B cell (primary cell): ENCODE results near the gene SLC20A1. TPM values are rescaled to one million over a fixed set of nuclear protein-coding genes. Genes with fewer than 3 reads are reported as not detected.

Experiments
- ATAC-seq: fragments of 200-7000 bp; cut with Tn5 transposase; one replicate; pipeline ENCODE4 v1.10.0; 2021; ENCODE audit warnings: low read depth, mild to moderate bottlenecking, moderate number of reproducible peaks, moderate library complexity
- CTCF ChIA-PET: fragments of 350-600 bp; sonication (Branson Sonifier 250); formaldehyde crosslinking; loops from one replicate; lab custom pipeline; 2021; ENCODE audit warnings: antibody characterized with exemption, inconsistent platforms; lab: Charles Lee
- POLR2A ChIA-PET: fragments of 350-600 bp; sonication (Branson Sonifier 250); formaldehyde crosslinking; loops from one replicate; lab custom pipeline; 2021; ENCODE audit warnings: antibody characterized with exemption; lab: Charles Lee
- DNase-seq: peaks from one replicate; pipeline ENCODE4 v3.0.0; 2013
- H2AFZ ChIP-seq: 2 replicates; pipeline ENCODE4 v1.6.1; 2012; ENCODE audit warnings: mild to moderate bottlenecking, low read depth, low read length; ENCODE audit not compliant: insufficient read depth, poor library complexity, severe bottlenecking
- H3K27ac ChIP-seq, 2 donors: 1 replicate in 1 of 2; 2 replicates in 1 of 2; pipeline ENCODE4 v1.5.1; 2012 to 2013; ENCODE audit warnings: low read length in 2 of 2, mild to moderate bottlenecking in 2 of 2, moderate library complexity in 1 of 2
- H3K27me3 ChIP-seq, 4 experiments: fragments of 200-600 bp in 1 of 4; sonication (generic) in 1 of 4; replicated peaks in 1 of 4; 1 replicate in 2 of 4; 2 replicates in 2 of 4; pipeline versions ENCODE4 v1.6.1 to v1.7.0; 2013 to 2016; ENCODE audit warnings: low read length in 3 of 4, mild to moderate bottlenecking in 2 of 4, mixed read lengths in 1 of 4, moderate library complexity in 1 of 4; ENCODE audit not compliant: insufficient read depth in 4 of 4, control insufficient read depth in 3 of 4; ENCODE audit errors: control extremely low read depth in 1 of 4
- H3K36me3 ChIP-seq, 2 experiments: replicated peaks in 1 of 2; 1 replicate in 1 of 2; 2 replicates in 1 of 2; pipeline versions ENCODE4 v1.6.1 to v1.7.1; 2013; ENCODE audit warnings: low read length in 1 of 2; ENCODE audit not compliant: insufficient read depth in 2 of 2, control insufficient read depth in 1 of 2; ENCODE audit errors: control extremely low read depth in 1 of 2, extremely low read depth in 1 of 2
- H3K4me1 ChIP-seq, 2 donors: fragments of 200-600 bp in 1 of 2; sonication (generic) in 1 of 2; 1 replicate in 1 of 2; 2 replicates in 1 of 2; pipeline versions ENCODE4 v1.5.1 to v1.6.1; 2013 to 2017; ENCODE audit warnings: low read length in 2 of 2; ENCODE audit not compliant: control insufficient read depth in 2 of 2, insufficient read depth in 2 of 2
- H3K4me2 ChIP-seq: replicated peaks from 2 replicates; pipeline ENCODE3; 2012; ENCODE audit warnings: mild to moderate bottlenecking, low read depth, low read length; ENCODE audit not compliant: poor library complexity, severe bottlenecking
- H3K4me3 ChIP-seq, 5 experiments: fragments of 200-600 bp in 1 of 5; sonication (generic) in 1 of 5; 1 replicate in 3 of 5; 2 replicates in 2 of 5; pipeline versions ENCODE4 v1.5.1 to v1.7.0; 2011 to 2016; ENCODE audit warnings: low read length in 4 of 5, mild to moderate bottlenecking in 4 of 5, low read depth in 2 of 5, control low read depth in 1 of 5, moderate library complexity in 1 of 5; ENCODE audit not compliant: insufficient read depth in 1 of 5; ENCODE audit errors: control extremely low read depth in 1 of 5, extremely low read depth in 1 of 5
- H3K79me2 ChIP-seq: fragments of 200-600 bp; sonication (generic); one replicate; pipeline ENCODE4 v1.6.0; 2016; ENCODE audit warnings: low read length; ENCODE audit not compliant: control insufficient read depth, insufficient read depth
- H3K9ac ChIP-seq: fragments of 200-600 bp; sonication (generic); 2 replicates; pipeline ENCODE4 v1.6.1; 2017; ENCODE audit warnings: mild to moderate bottlenecking, low read length, moderate library complexity
- H3K9me3 ChIP-seq, 3 donors: one replicate each; pipeline versions ENCODE4 v1.6.1 to v1.7.1; 2013; ENCODE audit warnings: low read length in 2 of 3; ENCODE audit not compliant: control insufficient read depth in 2 of 3, insufficient read depth in 1 of 3; ENCODE audit errors: control extremely low read depth in 1 of 3
- H4K20me1 ChIP-seq: 2 replicates; pipeline ENCODE4 v1.6.0; 2012; ENCODE audit warnings: mild to moderate bottlenecking, low read length; ENCODE audit not compliant: insufficient read depth, control insufficient read depth, poor library complexity, severe bottlenecking
- H3K27ac Mint-ChIP-seq: one replicate; pipeline ENCODE4 v1.8.0; 2021; ENCODE audit warnings: mixed read lengths
- H3K27me3 Mint-ChIP-seq: one replicate; pipeline ENCODE4 v1.8.0; 2021; ENCODE audit warnings: mixed read lengths
- H3K4me1 Mint-ChIP-seq: one replicate; pipeline ENCODE4 v1.8.0; 2021; ENCODE audit warnings: mixed read lengths
- H3K4me3 Mint-ChIP-seq: one replicate; pipeline ENCODE4 v1.8.0; 2021; ENCODE audit warnings: mixed read lengths
- H3K9me3 Mint-ChIP-seq: one replicate; pipeline ENCODE4 v1.8.0; 2022; ENCODE audit warnings: mixed read lengths; ENCODE audit not compliant: insufficient read depth
- EZH2 ChIP-seq: IDR thresholded peaks from 2 replicates; pipeline ENCODE4 v1.6.1; 2012; ENCODE audit warnings: borderline replicate concordance, low read depth, mild to moderate bottlenecking, moderate library complexity, low read length; ENCODE audit not compliant: insufficient read depth, poor library complexity, severe bottlenecking
- WGBS: methylation state at CpG from one replicate; pipeline ENCODE4 v1.1.5; 2013; ENCODE audit warnings: missing lambda C conversion rate; ENCODE audit not compliant: insufficient coverage; 5-methylcytosine and 5-hydroxymethylcytosine counted together
- intact Hi-C: fragments of 100-400 bp; cut with micrococcal nuclease; formaldehyde crosslinking; loops from one replicate; pipeline ENCODE4 v1.10.0; 2022
- polyA plus RNA-seq: library from polyadenylated mRNA; depleted of rRNA; stranded (reverse); fragments of >200 nt; gene quantifications from 2 replicates; pipeline ENCODE4 v1.2.3, GENCODE V29; 2012
- total RNA-seq, 2 donors: library from RNA; stranded (reverse); fragments of 120-200 nt in 1 of 2; gene quantifications; 1 replicate in 1 of 2; 2 replicates in 1 of 2; pipeline versions ENCODE4 v1.2.3 to v1.2.4, GENCODE V29; 2013 to 2022
- TF ChIP-seq, protein P1 (sequence below): fragments of 200-600 bp; IDR thresholded peaks from one replicate; pipeline ENCODE4 v1.8.0; 2022; ENCODE audit warnings: antibody characterized with exemption, mild to moderate bottlenecking

SLC20A1 gene
- total and polyA plus RNA-seq, 2 donors (not counting 1 experiment from before 2014, with no cell fraction given), result 16.1 to 54.9 TPM

DNA sequence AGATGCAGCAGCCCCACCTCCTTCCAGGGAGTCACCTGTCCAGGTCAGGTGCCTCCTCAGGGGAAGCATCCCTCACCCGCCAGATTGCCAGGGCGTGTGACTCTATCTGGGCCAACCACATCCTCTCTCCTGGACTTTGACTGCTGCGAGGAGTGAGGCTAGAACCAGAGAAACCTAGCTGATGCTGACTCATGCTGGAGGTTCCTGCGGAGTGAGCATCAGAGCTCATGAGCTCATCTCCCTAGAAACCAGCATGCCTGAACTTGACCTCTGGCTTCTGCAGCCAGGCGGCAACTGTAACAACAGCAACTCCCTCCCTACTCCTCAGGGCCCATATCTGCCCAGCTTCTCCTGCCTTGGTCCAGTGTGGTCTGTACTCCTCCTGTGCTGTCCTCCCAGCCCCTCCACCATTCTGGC lies 46.8 kb downstream of the SLC20A1 start:
- 19% methylated on average over 5 of the region's 5 CpGs for WGBS
- intact Hi-C loops, result loop anchor here (5.0 kb wide), 1 partner anchor 35 kb away; no protein-coding TSS in a partner anchor
- DNase-seq (no peak), ATAC-seq (no peak)
- Histone ChIP-seq H3K27ac (no peak overlapping the region), H3K79me2 (no peaks in the 10 kb centered on the region), H3K27me3 (no peaks in the 10 kb centered on the region), H3K9me3 (no peaks in the 10 kb centered on the region), H3K4me1 (peaks cover 0 to 23% of the 10 kb centered on the region in 2 donors), H3K36me3 (no peaks in the 10 kb centered on the region), H3K4me3 (no peak overlapping the region), H2AFZ (no peak overlapping the region), H3K4me2 (no peak overlapping the region), H3K9ac (no peak overlapping the region), H4K20me1 (no peaks in the 10 kb centered on the region)
- Mint-ChIP-seq H3K27ac (no peak overlapping the region), H3K9me3 (no peaks in the 10 kb centered on the region), H3K27me3 (no peaks in the 10 kb centered on the region), H3K4me1 (peaks cover 17% of the 10 kb centered on the region), H3K4me3 (no peak overlapping the region)
- POLR2A ChIA-PET, result no interaction called here
- CTCF ChIA-PET, result interaction anchor here (0.7 to 7.6 kb wide), 10 partner anchors 8 to 108 kb away, joined by 3 to 114 read pairs (median 8); partner anchors contain the start of genes CHCHD5 and SLC20A1
- no peak for TF ChIP-seq EZH2
- TF ChIP-seq, protein P1, sequence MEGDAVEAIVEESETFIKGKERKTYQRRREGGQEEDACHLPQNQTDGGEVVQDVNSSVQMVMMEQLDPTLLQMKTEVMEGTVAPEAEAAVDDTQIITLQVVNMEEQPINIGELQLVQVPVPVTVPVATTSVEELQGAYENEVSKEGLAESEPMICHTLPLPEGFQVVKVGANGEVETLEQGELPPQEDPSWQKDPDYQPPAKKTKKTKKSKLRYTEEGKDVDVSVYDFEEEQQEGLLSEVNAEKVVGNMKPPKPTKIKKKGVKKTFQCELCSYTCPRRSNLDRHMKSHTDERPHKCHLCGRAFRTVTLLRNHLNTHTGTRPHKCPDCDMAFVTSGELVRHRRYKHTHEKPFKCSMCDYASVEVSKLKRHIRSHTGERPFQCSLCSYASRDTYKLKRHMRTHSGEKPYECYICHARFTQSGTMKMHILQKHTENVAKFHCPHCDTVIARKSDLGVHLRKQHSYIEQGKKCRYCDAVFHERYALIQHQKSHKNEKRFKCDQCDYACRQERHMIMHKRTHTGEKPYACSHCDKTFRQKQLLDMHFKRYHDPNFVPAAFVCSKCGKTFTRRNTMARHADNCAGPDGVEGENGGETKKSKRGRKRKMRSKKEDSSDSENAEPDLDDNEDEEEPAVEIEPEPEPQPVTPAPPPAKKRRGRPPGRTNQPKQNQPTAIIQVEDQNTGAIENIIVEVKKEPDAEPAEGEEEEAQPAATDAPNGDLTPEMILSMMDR, result no peak

DNA sequence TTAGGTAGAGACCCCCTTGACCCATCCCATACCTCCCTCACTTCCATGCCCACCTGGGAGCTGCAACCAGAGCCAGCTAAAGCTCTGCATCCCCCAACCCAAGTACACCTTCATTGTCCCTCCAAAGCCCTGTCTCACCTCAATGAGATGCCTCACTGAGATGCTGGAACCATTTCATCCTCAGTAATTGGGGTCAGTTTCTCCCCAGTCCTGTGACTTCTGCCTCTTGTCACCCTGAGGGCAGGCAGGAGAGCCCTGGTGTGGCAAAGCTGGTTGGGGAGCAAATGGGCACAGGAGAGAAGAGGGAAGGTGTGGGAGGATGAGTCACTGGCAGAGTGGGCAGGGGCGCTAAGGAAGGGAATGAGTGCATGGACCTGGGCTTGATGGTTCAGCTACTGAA lies 47.2 kb downstream of the SLC20A1 start:
- H3K4me1 Mint-ChIP-seq, result peaks cover 17% of the 10 kb centered on the region
- 100% methylated on average over 1 of the region's 1 CpG for WGBS
- H3K27me3 ChIP-seq, result no peaks in the 10 kb centered on the region
- H3K27ac ChIP-seq, result no peak overlapping the region
- ATAC-seq, result no peak
- DNase-seq, result no peak
- H2AFZ ChIP-seq, result no peak overlapping the region
- no peak overlapping the region for H3K9ac ChIP-seq
- intact Hi-C loops, result loop anchor here (5.0 kb wide), 1 partner anchor 34 kb away; no protein-coding TSS in a partner anchor
- TF ChIP-seq EZH2, result no peak
- TF ChIP-seq, protein P1, result no peak
- no peak overlapping the region for H3K27ac Mint-ChIP-seq
- no peaks in the 10 kb centered on the region for H3K79me2 ChIP-seq
- peaks cover 0 to 23% of the 10 kb centered on the region in 2 donors for H3K4me1 ChIP-seq
- no peaks in the 10 kb centered on the region for H3K9me3 ChIP-seq
- H3K36me3 ChIP-seq, result no peaks in the 10 kb centered on the region
- no peak overlapping the region for H3K4me3 ChIP-seq
- ChIA-PET POLR2A (interaction anchor here (0.5 kb wide), 1 partner anchor 46 kb away, joined by 3 read pairs; no protein-coding TSS in a partner anchor), CTCF (interaction anchor here (0.7 to 7.6 kb wide), 8 partner anchors 8 to 108 kb away, joined by 3 to 114 read pairs (median 16); partner anchors contain the start of genes CHCHD5 and SLC20A1)
- no peaks in the 10 kb centered on the region for H4K20me1 ChIP-seq
- H3K4me2 ChIP-seq, result no peak overlapping the region
- no peaks in the 10 kb centered on the region for H3K9me3 Mint-ChIP-seq
- H3K27me3 Mint-ChIP-seq, result no peaks in the 10 kb centered on the region
- H3K4me3 Mint-ChIP-seq, result no peak overlapping the region
